HEK293 (cell line): Measurements from ENCODE around the gene TKTL1.

ENCODE experiments used
- CTCF ChIA-PET: fragments of 350-600 bp; formaldehyde crosslinking; extraction: SDS; loops from one replicate; lab custom pipeline; 2021; ENCODE audit warnings: antibody characterized with exemption; lab: Yijun Ruan, JAX
- POLR2A ChIA-PET: fragments of 300-600 bp; formaldehyde crosslinking; extraction: SDS; loops from one replicate; lab custom pipeline; 2020; ENCODE audit warnings: antibody characterized with exemption, inconsistent platforms; lab: Yijun Ruan, JAX
- H3K27ac ChIP-seq: fragments of 200-500 bp; sonication (Bioruptor generic); 2 replicates; pipeline ENCODE4 v1.5.1; 2014; ENCODE audit warnings: low read depth, low read length, control low read depth, inconsistent platforms; ENCODE audit errors: extremely low read depth
- H3K36me3 ChIP-seq, 2 experiments: fragments of 200-500 bp in 1 of 2; sonication (Bioruptor generic) in 1 of 2; 1 replicate in 1 of 2; 2 replicates in 1 of 2; pipeline ENCODE4 v1.5.1; 2014 to 2017; ENCODE audit warnings: inconsistent platforms in 2 of 2, low read length in 2 of 2; ENCODE audit not compliant: control insufficient read depth in 2 of 2, insufficient read depth in 1 of 2
- H3K4me1 ChIP-seq: fragments of 200-500 bp; sonication (Bioruptor generic); 2 replicates; pipeline ENCODE4 v1.5.1; 2014; ENCODE audit warnings: mild to moderate bottlenecking, low read length, inconsistent platforms; ENCODE audit not compliant: control insufficient read depth, insufficient read depth
- H3K4me3 ChIP-seq: 2 replicates; pipeline ENCODE4 v1.5.1; 2011; ENCODE audit warnings: low read depth, mild to moderate bottlenecking, control low read depth, low read length, moderate library complexity
- H3K9me3 ChIP-seq: fragments of 200-500 bp; sonication (Bioruptor generic); 2 replicates; pipeline ENCODE4 v1.5.1; 2014; ENCODE audit warnings: low read depth, low read length, inconsistent platforms; ENCODE audit not compliant: control insufficient read depth, insufficient read depth
- HIC1 ChIP-seq: fragments of 450-650 bp; formaldehyde crosslinking; IDR thresholded peaks from 2 replicates; pipeline ENCODE4 v1.5.1; 2016; ENCODE audit warnings: missing biosample characterization, missing genetic modification characterization
- OSR2 ChIP-seq: fragments of 450-650 bp; formaldehyde crosslinking; IDR thresholded peaks from 2 replicates; pipeline ENCODE4 v1.5.1; 2016; ENCODE audit warnings: missing biosample characterization, missing genetic modification characterization
- PRDM10 ChIP-seq: fragments of 450-650 bp; formaldehyde crosslinking; IDR thresholded peaks from 2 replicates; pipeline ENCODE4 v1.5.1; 2016; ENCODE audit warnings: missing biosample characterization, missing genetic modification characterization
- SP2 ChIP-seq: fragments of 450-650 bp; formaldehyde crosslinking; IDR thresholded peaks from 2 replicates; pipeline ENCODE4 v1.5.1; 2016; ENCODE audit warnings: missing biosample characterization, missing genetic modification characterization
- WT1 ChIP-seq: fragments of 450-650 bp; formaldehyde crosslinking; IDR thresholded peaks from 2 replicates; pipeline ENCODE4 v1.5.1; 2016; ENCODE audit warnings: missing biosample characterization, missing genetic modification characterization
- ZNF148 ChIP-seq: fragments of 450-650 bp; formaldehyde crosslinking; IDR thresholded peaks from 2 replicates; pipeline ENCODE4 v1.5.0; 2017; ENCODE audit warnings: missing biosample characterization, missing genetic modification characterization, borderline replicate concordance
- ZNF202 ChIP-seq: fragments of 450-650 bp; formaldehyde crosslinking; IDR thresholded peaks from 2 replicates; pipeline ENCODE4 v1.5.1; 2016; ENCODE audit warnings: missing biosample characterization, missing genetic modification characterization, borderline replicate concordance
- ZNF274 ChIP-seq, 2 experiments: fragments of 200-500 bp in 1 of 2; fragments of 450-650 bp in 1 of 2; sonication (Bioruptor generic) in 1 of 2; formaldehyde crosslinking in 1 of 2; IDR thresholded peaks; 2 replicates each; pipeline versions ENCODE4 v1.5.1 to v1.6.1; 2014 to 2016; ENCODE audit warnings: borderline replicate concordance in 1 of 2, inconsistent platforms in 1 of 2, low read length in 1 of 2, missing biosample characterization in 1 of 2, missing genetic modification characterization in 1 of 2
- ZNF629 ChIP-seq: fragments of 450-650 bp; formaldehyde crosslinking; IDR thresholded peaks from 2 replicates; pipeline ENCODE4 v1.5.1; 2017; ENCODE audit warnings: missing biosample characterization, missing genetic modification characterization
- ZNF664 ChIP-seq: fragments of 450-650 bp; formaldehyde crosslinking; IDR thresholded peaks from 2 replicates; pipeline ENCODE4 v1.5.1; 2016; ENCODE audit warnings: missing biosample characterization, missing genetic modification characterization
- TF ChIP-seq, protein P1 (sequence below): fragments of 450-650 bp; formaldehyde crosslinking; IDR thresholded peaks from 2 replicates; pipeline ENCODE4 v1.5.1; 2017; ENCODE audit warnings: missing biosample characterization, mild to moderate bottlenecking, missing genetic modification characterization, moderate library complexity
- TF ChIP-seq, protein P2 (sequence below): fragments of 450-650 bp; formaldehyde crosslinking; IDR thresholded peaks from 2 replicates; pipeline ENCODE4; 2016; ENCODE audit warnings: missing biosample characterization, missing genetic modification characterization
- TF ChIP-seq, protein P3 (sequence below): fragments of 450-650 bp; formaldehyde crosslinking; IDR thresholded peaks from 2 replicates; pipeline ENCODE4 v1.5.1; 2016; ENCODE audit warnings: missing biosample characterization, missing genetic modification characterization

The TKTL1 gene

GRCh38 chrX:154371789-154372300 is 76.2 kb downstream of the TKTL1 start (continued):
- TF ChIP-seq, protein P1, sequence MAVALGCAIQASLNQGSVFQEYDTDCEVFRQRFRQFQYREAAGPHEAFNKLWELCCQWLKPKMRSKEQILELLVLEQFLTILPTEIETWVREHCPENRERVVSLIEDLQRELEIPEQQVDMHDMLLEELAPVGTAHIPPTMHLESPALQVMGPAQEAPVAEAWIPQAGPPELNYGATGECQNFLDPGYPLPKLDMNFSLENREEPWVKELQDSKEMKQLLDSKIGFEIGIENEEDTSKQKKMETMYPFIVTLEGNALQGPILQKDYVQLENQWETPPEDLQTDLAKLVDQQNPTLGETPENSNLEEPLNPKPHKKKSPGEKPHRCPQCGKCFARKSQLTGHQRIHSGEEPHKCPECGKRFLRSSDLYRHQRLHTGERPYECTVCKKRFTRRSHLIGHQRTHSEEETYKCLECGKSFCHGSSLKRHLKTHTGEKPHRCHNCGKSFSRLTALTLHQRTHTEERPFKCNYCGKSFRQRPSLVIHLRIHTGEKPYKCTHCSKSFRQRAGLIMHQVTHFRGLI = no peak; the same call in 1 of the 2 replicates
- TF ChIP-seq ZNF202 (tag by site-specific recombination) (no peak), HIC1 (tag by site-specific recombination) (peak; percentile 96), ZNF148 (tag by site-specific recombination) (no peak), ZNF274 (IDR thresholded peaks at IDR 0.05; ENCODE audit: low read length) (no peak), ZNF274 (tag by site-specific recombination; IDR thresholded peaks at IDR 0.05; ENCODE audit: borderline replicate concordance) (no peak)
- TF ChIP-seq, protein P2, sequence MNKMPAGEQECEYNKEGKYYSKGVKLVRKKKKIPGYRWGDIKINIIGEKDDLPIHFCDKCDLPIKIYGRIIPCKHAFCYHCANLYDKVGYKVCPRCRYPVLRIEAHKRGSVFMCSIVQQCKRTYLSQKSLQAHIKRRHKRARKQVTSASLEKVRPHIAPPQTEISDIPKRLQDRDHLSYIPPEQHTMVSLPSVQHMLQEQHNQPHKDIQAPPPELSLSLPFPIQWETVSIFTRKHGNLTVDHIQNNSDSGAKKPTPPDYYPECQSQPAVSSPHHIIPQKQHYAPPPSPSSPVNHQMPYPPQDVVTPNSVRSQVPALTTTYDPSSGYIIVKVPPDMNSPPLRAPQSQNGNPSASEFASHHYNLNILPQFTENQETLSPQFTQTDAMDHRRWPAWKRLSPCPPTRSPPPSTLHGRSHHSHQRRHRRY (tag by site-specific recombination) = no peak

DNA sequence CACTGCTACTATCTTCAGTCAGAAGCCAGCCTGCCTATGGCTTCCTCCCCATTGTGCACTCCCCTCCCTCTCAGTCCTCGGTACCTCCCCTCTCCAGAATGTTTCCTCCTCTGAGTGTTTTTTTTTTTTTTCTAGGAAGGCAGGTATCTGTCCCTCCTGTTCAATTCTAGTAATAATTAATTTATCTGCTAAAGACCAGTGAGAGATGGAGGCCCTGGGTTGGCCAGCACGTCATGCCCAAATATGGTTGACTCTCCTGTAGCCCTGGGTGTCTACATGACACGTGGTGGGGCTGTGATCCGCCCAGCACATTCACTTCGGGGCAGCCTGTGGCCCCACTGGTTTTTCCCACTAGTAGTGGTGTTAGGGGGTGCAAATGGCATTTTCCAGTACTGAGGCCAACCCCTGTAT is 77.0 kb downstream of the TKTL1 start:
- Histone ChIP-seq H3K4me3 (no peak overlapping the region), H3K9me3 (no peaks in the 10 kb centered on the region), H3K4me1 (peaks cover 16% of the 10 kb centered on the region)
- CTCF ChIA-PET = interaction anchor here (0.6 to 3.8 kb wide), 16 partner anchors 9 to 610 kb away, joined by 3 to 29 read pairs (median 4); partner anchors contain the start of gene UBL4A
- TF ChIP-seq ZNF664 (0 out of 2 replicates have a peak, but pooled peaks have one; percentile 15), PRDM10 (tag by site-specific recombination) (peak; percentile 30; the same call in 1 of the 2 replicates), ZNF629 (tag by site-specific recombination) (no peak), SP2 (tag by site-specific recombination) (peak; percentile 33; the same call in 1 of the 2 replicates), WT1 (tag by site-specific recombination) (peak; percentile 72), OSR2 (peak; percentile 34; the same call in 1 of the 2 replicates)
- TF ChIP-seq, protein P3, sequence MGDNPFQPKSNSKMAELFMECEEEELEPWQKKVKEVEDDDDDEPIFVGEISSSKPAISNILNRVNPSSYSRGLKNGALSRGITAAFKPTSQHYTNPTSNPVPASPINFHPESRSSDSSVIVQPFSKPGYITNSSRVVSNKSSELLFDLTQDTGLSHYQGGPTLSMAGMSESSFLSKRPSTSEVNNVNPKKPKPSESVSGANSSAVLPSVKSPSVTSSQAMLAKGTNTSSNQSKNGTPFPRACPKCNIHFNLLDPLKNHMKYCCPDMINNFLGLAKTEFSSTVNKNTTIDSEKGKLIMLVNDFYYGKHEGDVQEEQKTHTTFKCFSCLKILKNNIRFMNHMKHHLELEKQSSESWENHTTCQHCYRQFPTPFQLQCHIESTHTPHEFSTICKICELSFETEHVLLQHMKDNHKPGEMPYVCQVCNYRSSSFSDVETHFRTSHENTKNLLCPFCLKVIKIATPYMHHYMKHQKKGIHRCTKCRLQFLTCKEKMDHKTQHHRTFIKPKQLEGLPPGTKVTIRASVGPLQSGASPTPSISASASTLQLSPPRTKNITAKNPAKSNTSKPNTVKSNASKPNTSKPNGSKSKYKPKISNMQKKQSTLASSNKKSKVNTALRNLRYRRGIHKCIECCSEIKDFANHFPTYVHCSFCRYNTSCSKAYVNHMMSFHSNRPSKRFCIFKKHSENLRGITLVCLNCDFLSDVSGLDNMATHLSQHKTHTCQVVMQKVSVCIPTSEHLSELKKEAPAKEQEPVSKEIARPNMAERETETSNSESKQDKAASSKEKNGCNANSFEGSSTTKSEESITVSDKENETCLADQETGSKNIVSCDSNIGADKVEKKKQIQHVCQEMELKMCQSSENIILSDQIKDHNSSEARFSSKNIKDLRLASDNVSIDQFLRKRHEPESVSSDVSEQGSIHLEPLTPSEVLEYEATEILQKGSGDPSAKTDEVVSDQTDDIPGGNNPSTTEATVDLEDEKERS (tag by site-specific recombination) = no peak
- TF ChIP-seq, all 188 proteins: peak for 5
- POLR2A ChIA-PET = interaction anchor here (0.9 to 2.4 kb wide), 8 partner anchors 7 to 118 kb away, joined by 3 to 19 read pairs (median 4); partner anchors contain the start of genes DNASE1L1, LAGE3, RPL10 and SLC10A3
- Histone ChIP-seq H3K27ac (no peak overlapping the region), H3K36me3 (peaks cover 0 to 21% of the 10 kb centered on the region in 2 experiments; a peak in 1 of 3 replicates)
